OCI-LY7 (cell line): ENCODE measurements around the gene SKAP2. TPM values are rescaled to one million over a fixed set of nuclear protein-coding genes. Genes with fewer than 3 reads are reported as not detected.

Experiments used
- BruUV-seq: library from RNA; stranded (reverse); fragments of 400-500 nt; replicated peaks from 2 replicates; lab custom pipeline; 2021; lab: Mats Ljungman, UMichigan
- CTCF ChIA-PET: fragments of 300-600 bp; sonication (Branson Sonifier 250); formaldehyde crosslinking; loops from one replicate; lab custom pipeline; 2022; ENCODE audit warnings: antibody characterized with exemption; ENCODE audit not compliant: unreplicated experiment; lab: Charles Lee
- POLR2A ChIA-PET: fragments of 300-600 bp; sonication (Branson Sonifier 250); formaldehyde crosslinking; loops from one replicate; lab custom pipeline; 2022; ENCODE audit warnings: antibody characterized with exemption; lab: Charles Lee
- DNase-seq: peaks from one replicate; pipeline ENCODE4 v3.0.0-alpha.2; 2015; ENCODE audit warnings: low spot score
- H2AFZ ChIP-seq: fragments of 200-600 bp; sonication (generic), shearing (Covaris generic); 2 replicates; pipeline ENCODE4 v1.6.1; 2014; ENCODE audit warnings: mild to moderate bottlenecking, antibody characterized with exemption, low read length, moderate library complexity
- H3K27ac ChIP-seq: fragments of 200-600 bp; sonication (generic); 2 replicates; pipeline ENCODE4 v1.5.1; 2014; ENCODE audit warnings: mixed run types, low read depth, mild to moderate bottlenecking, moderate library complexity, low read length, inconsistent platforms; ENCODE audit not compliant: poor library complexity, severe bottlenecking
- H3K36me3 ChIP-seq: fragments of 200-600 bp; sonication (generic); 2 replicates; pipeline ENCODE4 v1.6.1; 2014; ENCODE audit warnings: mild to moderate bottlenecking, antibody characterized with exemption, low read length, moderate library complexity, mixed read lengths; ENCODE audit not compliant: insufficient read depth
- H3K4me1 ChIP-seq: fragments of 200-600 bp; sonication (generic); 2 replicates; pipeline ENCODE4 v1.5.1; 2014; ENCODE audit warnings: mild to moderate bottlenecking, low read length; ENCODE audit not compliant: insufficient read depth, poor library complexity, severe bottlenecking
- H3K4me2 ChIP-seq: fragments of 200-600 bp; sonication (generic); 2 replicates; pipeline ENCODE4 v1.6.1; 2014; ENCODE audit warnings: mild to moderate bottlenecking, low read length
- H3K4me3 ChIP-seq: fragments of 200-600 bp; sonication (generic); 2 replicates; pipeline ENCODE4 v1.5.1; 2014; ENCODE audit warnings: mild to moderate bottlenecking, low read depth, low read length; ENCODE audit not compliant: poor library complexity, severe bottlenecking
- H3K79me2 ChIP-seq: fragments of 200-600 bp; sonication (generic); 2 replicates; pipeline ENCODE4 v1.6.1; 2016; ENCODE audit warnings: low read depth, mild to moderate bottlenecking, low read length, moderate library complexity, mixed read lengths; ENCODE audit not compliant: insufficient read depth
- H3K9me2 ChIP-seq: fragments of 200-600 bp; sonication (generic); 2 replicates; pipeline ENCODE4 v1.6.1; 2016; ENCODE audit warnings: mild to moderate bottlenecking, low read length, mixed read lengths; ENCODE audit not compliant: insufficient read depth
- H3K9me3 ChIP-seq: fragments of 200-600 bp; sonication (generic); 2 replicates; pipeline ENCODE4 v1.6.1; 2014; ENCODE audit warnings: mild to moderate bottlenecking, mixed run types, low read length, mixed read lengths
- H4K20me1 ChIP-seq: fragments of 200-600 bp; sonication (generic); 2 replicates; pipeline ENCODE4 v1.6.1; 2014; ENCODE audit warnings: mild to moderate bottlenecking, antibody characterized with exemption, low read length, moderate library complexity, mixed read lengths; ENCODE audit not compliant: insufficient read depth
- EZH2phosphoT487 ChIP-seq: fragments of 200-600 bp; sonication (generic); IDR thresholded peaks from 2 replicates; pipeline ENCODE4 v1.6.1; 2018; ENCODE audit warnings: low read depth, borderline replicate concordance, mild to moderate bottlenecking, mixed run types, antibody characterized with exemption, low read length, moderate library complexity, mixed read lengths
- intact Hi-C: fragments of 100-400 bp; cut with micrococcal nuclease; formaldehyde crosslinking; loops from one replicate; pipeline ENCODE4 v1.10.0; 2022; ENCODE audit not compliant: unreplicated experiment
- total RNA-seq, 2 experiments: library from RNA; depleted of rRNA in 1 of 2; stranded (reverse); fragments of >200 nt in 1 of 2; shearing (Covaris generic) in 1 of 2; gene quantifications; 2 replicates each; pipeline ENCODE4 v1.2.3, GENCODE V29; 2014 to 2022
- TF ChIP-seq, protein P1 (sequence below): fragments of 200-600 bp; sonication (generic); conservative IDR thresholded peaks from 2 replicates; pipeline ENCODE4 v1.5.1; 2014; ENCODE audit warnings: mild to moderate bottlenecking, antibody characterized with exemption, low read length, moderate library complexity, mixed read lengths

Gene SKAP2
- total RNA-seq, 2 experiments from 2014 or later, result 15.5 to 54.8 TPM

DNA sequence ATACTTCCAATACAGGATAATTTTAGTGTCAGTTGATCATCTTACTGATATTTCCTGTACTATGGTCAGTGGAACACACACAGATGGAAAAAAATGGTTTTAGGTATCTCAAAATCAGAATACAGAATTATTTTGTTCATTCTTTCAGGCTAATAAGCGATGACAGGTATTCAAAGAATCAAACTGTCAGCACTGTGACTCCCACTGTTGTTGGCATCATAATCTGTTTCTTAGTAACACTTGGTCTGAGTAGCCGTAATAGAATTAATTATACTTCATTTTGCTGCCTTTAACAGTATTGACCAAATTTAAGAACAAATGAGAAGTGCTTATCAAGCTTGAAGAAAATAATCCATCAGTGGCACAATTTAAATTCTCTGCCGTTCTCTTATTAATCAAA, 215.0 kb downstream of the SKAP2 start:
- no TSS peak for BruUV-seq
- H3K4me2 ChIP-seq, result no peak overlapping the region
- CTCF ChIA-PET, result no interaction called here
- H3K27ac ChIP-seq, result no peak overlapping the region
- TF ChIP-seq EZH2phosphoT487, result no peak
- TF ChIP-seq, protein P1, sequence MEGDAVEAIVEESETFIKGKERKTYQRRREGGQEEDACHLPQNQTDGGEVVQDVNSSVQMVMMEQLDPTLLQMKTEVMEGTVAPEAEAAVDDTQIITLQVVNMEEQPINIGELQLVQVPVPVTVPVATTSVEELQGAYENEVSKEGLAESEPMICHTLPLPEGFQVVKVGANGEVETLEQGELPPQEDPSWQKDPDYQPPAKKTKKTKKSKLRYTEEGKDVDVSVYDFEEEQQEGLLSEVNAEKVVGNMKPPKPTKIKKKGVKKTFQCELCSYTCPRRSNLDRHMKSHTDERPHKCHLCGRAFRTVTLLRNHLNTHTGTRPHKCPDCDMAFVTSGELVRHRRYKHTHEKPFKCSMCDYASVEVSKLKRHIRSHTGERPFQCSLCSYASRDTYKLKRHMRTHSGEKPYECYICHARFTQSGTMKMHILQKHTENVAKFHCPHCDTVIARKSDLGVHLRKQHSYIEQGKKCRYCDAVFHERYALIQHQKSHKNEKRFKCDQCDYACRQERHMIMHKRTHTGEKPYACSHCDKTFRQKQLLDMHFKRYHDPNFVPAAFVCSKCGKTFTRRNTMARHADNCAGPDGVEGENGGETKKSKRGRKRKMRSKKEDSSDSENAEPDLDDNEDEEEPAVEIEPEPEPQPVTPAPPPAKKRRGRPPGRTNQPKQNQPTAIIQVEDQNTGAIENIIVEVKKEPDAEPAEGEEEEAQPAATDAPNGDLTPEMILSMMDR, result no peak
- no peaks in the 10 kb centered on the region for H3K79me2 ChIP-seq
- POLR2A ChIA-PET, result no interaction called here
- no peaks in the 10 kb centered on the region for H3K9me3 ChIP-seq
- H3K36me3 ChIP-seq, result no peaks in the 10 kb centered on the region
- H3K4me1 ChIP-seq, result no peaks in the 10 kb centered on the region
- intact Hi-C loops, result no loop called here
- no peaks in the 10 kb centered on the region for H4K20me1 ChIP-seq
- no peak overlapping the region for H2AFZ ChIP-seq
- DNase-seq, result no peak
- H3K4me3 ChIP-seq, result no peak overlapping the region
- no peaks in the 10 kb centered on the region for H3K9me2 ChIP-seq

DNA sequence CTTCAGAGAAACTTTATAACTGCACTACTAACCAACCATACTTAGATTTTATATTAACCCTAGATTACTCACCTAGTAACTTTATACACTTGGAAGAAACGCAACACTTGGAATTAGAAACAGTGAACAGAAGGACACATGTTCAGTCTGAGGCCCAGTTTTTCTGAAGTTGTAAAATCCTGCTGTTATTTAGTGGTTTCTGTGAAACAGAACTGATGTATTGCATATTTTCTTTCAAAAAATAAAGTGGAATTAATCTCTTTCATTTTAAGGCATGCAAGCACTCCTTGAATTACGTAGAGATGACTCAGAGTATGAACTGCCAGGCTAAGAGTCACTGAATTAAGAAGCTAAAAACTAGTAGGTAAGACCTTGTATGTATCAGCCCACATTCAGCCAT, 215.8 kb downstream of the SKAP2 start:
- Histone ChIP-seq H2AFZ (no peak overlapping the region), H3K4me2 (no peak overlapping the region), H3K36me3 (no peaks in the 10 kb centered on the region), H3K4me3 (no peak overlapping the region), H3K9me3 (no peaks in the 10 kb centered on the region), H3K79me2 (no peaks in the 10 kb centered on the region), H3K27ac (no peak overlapping the region), H4K20me1 (no peaks in the 10 kb centered on the region), H3K9me2 (no peaks in the 10 kb centered on the region), H3K4me1 (no peaks in the 10 kb centered on the region)
- no peak for TF ChIP-seq EZH2phosphoT487
- TF ChIP-seq, protein P1, result no peak
- intact Hi-C loops, result no loop called here
- CTCF ChIA-PET, result no interaction called here
- BruUV-seq, result no TSS peak
- DNase-seq, result no peak
- POLR2A ChIA-PET, result no interaction called here

DNA sequence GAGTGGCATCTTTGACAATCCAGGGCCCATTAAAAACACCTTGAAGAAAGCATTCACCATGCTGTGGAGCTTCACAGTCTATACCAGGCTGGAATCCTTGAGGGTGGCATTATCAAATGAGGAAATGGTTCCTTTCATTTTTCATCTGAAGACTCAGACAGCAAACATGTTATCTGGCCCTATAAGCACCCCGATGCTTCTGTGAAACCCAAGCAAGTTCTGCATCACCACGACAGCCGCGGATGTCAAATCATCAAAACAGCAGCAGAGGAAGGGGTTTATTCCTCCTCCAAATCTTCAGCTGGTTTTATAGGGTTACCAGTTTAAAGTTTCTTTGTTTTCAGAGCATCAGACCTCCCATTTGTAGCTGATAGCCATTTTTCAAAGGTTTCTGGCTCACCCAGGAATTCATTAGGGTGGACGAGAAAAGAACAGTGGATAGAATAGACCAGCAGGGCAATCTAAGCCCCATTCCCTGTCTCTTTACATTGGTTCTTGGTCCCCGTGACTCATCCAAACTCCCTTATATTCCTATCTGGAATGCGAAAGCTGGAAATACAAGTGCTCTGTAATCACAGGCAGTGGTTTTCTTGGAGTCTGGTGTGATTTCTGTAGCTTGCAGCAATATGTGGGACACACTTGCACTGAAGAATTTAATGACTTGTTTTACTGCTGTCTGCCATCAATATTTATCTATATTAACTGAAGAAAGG, 217.9 kb downstream of the SKAP2 start:
- Histone ChIP-seq H4K20me1 (no peaks in the 10 kb centered on the region), H3K36me3 (no peaks in the 10 kb centered on the region), H3K9me3 (no peaks in the 10 kb centered on the region), H2AFZ (no peak overlapping the region), H3K4me3 (no peak overlapping the region), H3K4me2 (no peak overlapping the region), H3K27ac (no peak overlapping the region), H3K79me2 (no peaks in the 10 kb centered on the region), H3K9me2 (no peaks in the 10 kb centered on the region), H3K4me1 (no peaks in the 10 kb centered on the region)
- BruUV-seq, result no TSS peak
- ChIA-PET POLR2A (no interaction called here), CTCF (no interaction called here)
- DNase-seq, result no peak
- intact Hi-C loops, result no loop called here
- TF ChIP-seq, protein P1, result no peak
- TF ChIP-seq EZH2phosphoT487, result no peak
